ENCODE results near the gene TXNL4B. TPM values are rescaled to one million over a fixed set of nuclear protein-coding genes. Genes with fewer than 3 reads are reported as not detected.

Gene TXNL4B
- polyA plus RNA-seq (2013, experiment 1 of 2; ENCODE audit: insufficient read length): 11.1 TPM
- polyA plus RNA-seq (2013, experiment 2 of 2; ENCODE audit: insufficient read length): 4.9 TPM

DNA sequence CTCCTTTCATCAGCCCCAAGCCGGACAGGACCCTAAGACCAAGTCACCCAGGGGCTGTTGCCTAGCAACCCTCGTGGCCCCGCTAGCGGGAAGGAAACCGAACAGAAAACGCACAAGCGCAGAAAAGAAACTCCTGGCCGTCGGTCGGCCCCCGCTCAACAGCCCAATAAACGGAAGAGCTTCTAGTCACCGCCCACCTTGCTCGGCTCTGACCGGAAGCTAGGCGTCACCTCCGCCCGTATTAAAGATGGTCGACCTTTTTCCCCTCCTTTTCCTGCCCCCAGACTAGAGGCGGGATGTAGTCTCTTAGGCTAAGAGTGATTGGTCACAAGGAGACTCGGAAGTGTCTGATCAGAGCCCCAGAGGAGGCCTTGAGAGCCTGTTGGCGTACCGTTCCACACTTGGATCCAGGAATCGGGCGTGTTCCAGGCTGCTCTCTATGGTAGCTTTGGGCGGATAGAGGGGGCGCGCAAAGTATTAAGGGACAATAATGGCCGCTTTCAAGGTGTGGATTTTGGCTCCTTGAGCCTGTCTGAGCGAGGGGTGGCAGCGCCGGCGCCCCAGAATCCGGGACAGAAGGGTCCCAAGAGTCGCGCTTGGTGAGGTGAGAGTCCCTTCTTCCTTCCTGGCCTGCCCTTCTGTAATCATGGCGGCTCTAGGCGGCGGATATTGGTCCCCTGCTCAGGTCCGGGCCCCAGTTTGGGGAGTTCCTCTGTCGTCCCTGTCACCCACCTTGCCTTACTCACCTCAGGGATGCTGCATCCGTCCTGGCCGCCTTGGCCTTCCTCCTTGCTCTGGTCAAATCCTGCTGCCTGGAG is at the start of gene TXNL4B, which contains the start of gene DHX38:
Gene TXNL4B (minus strand): TSS at position 173 of the 818 bp plus-strand sequence. CDS start 2,871 bp downstream, outside the sequence.
Gene DHX38 (plus strand): TSS at position 400 of the 818 bp plus-strand sequence. CDS start 2,311 bp downstream, outside the sequence.
- DNase-seq: peak; percentile 100

DNA sequence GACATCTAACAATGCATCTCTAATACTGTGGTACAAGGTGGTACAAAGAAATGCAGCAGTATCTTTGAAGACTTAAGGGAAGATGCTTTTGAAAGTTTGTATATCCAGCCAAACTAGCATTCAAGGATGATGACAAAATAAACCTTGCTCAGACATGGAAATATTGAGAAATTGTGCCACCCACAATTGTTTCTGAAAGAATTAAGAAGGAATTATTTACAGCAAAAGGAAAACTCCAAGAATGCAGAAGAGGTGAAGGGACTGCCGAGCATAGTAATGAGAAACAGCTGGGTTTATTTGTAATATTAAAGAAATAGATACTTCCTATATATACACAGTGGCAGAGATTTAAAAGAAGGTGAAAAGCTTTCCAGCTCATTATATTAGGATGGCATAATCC is 49.1 kb upstream of the TXNL4B start:
- no peak for DNase-seq

DNA sequence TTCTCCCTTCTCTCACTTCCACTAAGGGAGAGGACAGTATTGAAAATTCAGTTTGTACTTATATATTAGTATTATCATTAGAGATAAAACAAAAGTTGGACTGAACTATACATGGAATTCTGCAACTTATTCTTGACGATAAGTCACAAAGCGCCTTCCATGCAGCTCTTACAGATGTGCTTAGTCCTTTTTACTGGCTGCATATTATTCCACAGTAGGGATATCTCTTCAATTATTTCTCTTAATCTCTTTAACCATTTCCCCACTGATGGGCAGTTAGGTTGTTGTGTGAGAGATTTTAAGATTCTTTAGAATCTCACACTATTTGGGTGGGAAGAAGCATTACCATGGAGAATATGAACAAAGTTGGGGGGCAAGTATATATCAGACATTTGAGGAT is 46.5 kb upstream of the TXNL4B start:
- no peak for DNase-seq

DNA sequence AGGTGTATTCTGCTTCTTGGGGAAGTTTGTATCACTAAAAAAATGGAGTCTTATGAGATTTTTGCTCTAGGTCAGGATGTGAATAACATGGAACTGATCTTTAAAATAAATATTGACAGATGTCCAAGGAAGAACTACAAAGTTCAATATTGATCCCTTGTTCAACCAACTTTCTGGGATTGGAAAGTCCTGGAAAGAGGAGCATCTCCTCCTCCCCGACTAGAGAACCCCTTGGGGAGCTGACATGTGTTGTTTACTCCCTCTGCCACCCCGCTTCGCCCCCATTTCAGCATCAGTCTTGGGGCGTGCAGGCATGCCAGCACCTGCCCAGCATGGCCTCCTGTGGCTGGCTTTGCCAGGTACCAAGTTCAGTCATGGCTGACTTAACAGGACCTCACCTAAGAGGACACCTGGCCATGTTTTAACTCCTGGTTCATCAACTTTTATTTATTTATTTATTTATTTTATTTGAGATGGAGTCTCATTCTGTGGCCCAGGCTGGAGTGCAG is 44.7 kb upstream of the TXNL4B start:
- DNase-seq: no peak

DNA sequence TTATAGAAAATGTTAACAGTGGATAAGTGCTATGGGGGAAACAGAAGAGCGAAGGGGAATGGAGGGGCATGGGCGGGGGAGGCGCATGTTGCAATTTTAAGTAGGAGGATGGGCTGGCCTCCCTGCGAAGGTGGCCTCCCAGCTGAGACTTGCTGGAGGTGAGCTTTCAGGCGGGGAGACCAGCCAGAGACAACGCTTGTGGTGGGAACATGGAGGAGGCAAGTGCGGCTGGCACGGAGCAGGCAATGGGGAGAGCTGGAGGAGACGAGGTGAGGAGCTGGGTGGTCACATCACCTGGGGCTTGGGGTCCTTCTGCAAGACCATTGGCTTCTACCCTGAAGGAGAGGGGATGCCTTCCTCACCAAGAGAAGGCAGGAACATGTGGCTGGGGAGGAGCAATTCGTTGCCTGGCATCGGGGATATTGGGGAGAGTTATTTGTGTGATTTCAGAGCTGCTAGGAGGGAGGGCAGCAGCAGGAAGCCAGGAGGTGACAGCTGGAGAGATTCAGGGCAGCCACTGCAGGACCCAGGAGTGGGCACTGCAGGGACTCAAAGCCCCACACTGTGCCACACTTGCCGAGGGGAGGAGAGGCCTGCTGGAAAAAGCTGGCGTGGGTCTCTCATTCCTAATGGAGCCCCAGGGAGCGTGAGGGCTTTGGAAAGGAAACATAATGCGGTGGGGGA is 44.1 kb upstream of the TXNL4B start:
- DNase-seq: no peak

DNA sequence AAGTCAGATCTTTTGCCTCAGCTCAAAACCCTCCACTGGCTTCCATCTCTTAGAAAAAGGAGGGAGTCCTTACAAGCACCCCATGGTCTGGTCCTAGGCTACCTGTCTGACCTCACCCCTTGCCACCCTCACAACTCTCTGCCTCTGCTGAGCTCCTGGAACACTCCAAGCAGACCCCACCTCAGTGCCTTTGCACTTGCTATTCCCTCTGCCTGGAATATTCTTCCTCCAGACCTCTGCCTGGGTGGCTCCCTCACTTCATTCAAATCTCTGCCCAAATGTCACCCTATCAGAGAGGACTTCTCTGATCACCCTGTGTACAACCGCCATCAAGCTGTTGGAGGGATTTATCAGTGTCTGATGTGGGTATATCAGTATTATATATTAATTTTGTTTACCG is 41.1 kb upstream of the TXNL4B start:
- DNase-seq: no peak

DNA sequence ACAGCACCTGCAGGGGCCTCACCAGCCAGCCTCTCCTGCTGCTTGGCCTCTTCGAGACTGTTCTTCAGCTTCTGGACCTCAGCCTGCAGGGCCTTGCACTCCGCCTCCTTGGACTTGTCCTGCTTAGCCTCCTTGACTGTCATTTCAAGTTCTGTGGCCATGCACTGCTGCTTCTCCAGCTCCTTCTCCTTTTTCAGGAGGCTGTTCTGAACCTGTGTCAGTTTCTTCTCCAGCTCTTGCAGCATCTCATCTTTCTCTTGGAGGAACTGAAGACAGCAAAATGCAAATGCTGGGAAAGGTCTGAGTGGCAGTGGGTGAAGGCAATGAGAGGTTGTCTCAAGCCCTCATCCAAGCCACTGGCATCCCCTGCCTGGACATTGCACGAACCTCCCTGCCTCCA is 39.3 kb upstream of the TXNL4B start:
- DNase-seq: no peak

DNA sequence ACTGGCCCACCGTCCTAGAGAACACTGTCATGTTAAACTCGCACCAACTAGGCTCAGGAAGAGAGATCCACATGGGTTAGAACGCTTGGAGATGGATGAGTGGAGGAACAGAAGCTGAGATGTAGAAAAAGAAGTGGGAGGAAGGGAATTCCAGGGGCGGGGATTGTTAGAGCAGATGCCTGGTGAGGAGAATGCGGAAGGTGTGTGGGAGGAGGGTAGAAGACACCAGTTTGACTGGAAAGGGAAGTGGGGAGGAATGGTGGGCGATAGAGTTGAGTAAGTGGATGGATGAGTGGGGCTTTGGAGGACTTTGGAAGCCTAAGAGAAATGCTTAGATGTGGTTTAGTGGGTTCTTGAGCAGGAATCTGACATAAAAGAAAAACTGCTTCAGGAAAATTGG is 37.6 kb upstream of the TXNL4B start:
- no peak for DNase-seq

DNA sequence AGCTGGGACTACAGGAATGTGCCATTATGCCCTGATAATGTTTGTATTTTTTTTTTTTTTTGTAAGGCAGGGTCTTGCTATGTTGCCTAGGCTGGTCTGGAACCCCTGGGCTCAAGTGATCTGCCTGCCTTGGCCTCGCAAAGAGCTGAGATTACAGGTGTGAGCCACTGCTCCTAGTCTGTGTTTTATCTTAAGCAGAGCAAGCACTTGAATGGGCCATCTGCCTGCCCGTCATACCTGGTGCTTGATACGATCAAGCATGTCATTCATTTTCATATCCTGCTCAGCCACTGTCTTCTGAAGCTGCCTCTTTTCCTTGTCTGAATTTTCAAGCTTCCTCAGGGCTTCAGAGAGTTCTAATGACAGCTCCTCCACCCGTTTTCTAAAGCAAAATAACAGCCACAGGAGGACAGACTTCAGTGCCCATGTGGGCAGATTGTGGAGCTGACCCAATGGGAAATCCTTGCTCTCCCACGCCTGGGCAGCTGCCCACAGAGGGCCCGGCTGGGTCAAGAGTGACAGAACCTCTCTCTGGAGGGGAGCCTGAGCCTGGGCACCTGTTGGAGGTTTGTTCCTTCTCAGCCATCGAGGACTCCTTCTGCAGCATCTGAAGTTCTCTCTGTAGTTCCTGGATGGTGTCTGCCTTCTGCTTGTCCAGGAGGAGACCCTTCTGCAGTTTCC is 36.7 kb upstream of the TXNL4B start:
- no peak for DNase-seq

DNA sequence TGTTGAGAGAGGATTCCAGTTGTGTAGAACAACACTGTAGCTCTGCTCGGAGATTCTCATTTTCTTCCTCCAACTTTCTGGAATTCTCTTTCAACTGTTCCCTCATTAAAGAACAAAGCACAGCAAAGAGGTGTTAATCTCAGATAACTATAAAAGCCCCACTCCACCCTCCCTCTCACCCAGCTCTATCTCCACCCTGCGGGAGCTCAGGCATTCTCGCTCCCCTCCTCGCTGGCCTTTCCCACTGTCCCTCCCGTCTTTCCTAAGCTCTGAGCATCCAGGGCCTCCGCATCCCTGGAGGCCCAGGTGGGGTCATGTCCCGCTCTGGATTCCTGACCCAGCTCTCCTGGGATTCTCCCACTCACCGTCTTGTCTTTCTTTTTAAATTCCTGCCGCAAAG is 35.3 kb upstream of the TXNL4B start:
- no peak for DNase-seq

DNA sequence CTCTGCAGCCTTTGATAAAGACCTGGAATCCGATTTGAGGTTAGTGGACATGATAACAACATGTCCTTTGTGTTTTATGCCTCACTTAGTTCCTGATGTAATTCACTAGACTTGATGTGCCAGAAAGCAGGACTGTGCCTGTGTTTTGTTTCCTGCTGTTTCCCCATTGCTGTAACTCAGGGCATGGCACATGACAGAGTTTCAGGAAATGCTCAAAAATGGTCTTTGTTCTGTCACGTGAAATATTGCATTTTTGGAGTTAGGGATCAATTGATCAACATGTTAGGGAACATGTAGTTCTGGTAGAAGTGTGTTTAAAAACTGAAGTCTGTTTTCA is 33.0 kb upstream of the TXNL4B start:
- DNase-seq: no peak

DNA sequence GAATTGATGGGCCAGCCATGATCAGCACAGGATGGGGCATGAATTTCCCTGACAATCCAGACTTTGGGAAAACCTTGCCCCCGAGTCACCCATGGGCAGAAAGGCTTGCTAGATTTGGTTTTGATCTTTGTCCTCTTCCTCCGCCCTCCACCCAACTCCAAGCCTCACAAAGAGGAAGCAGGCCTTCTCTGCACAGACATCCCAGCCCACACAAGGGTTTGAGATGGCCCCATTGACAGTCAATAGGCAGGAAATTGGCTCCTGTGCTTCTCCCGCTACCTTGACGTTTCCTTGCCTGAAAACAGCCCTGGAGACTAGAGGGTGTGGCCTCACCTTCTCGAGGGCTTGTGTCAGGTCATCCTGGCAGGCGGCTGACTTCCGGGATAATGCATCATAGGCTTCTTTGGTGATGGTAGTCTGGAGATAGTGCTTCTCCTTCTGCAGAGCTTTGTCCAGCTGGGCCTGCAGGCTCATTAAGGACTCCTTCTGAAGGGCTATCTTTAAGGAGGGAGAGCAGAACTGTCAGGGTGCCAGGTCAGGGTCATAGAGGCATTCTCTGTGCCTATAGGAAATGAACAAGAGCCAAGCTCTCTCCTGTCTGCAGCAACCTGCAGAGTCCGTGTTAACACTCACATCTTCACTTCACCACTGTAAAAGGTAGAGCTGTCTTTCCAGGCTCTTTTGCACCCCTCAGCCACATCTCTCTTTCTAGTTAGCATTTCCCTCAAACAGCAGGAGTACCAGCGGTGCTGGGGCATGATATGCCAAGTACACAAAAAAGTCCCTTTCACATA is 32.4 kb upstream of the TXNL4B start:
- DNase-seq: no peak

DNA sequence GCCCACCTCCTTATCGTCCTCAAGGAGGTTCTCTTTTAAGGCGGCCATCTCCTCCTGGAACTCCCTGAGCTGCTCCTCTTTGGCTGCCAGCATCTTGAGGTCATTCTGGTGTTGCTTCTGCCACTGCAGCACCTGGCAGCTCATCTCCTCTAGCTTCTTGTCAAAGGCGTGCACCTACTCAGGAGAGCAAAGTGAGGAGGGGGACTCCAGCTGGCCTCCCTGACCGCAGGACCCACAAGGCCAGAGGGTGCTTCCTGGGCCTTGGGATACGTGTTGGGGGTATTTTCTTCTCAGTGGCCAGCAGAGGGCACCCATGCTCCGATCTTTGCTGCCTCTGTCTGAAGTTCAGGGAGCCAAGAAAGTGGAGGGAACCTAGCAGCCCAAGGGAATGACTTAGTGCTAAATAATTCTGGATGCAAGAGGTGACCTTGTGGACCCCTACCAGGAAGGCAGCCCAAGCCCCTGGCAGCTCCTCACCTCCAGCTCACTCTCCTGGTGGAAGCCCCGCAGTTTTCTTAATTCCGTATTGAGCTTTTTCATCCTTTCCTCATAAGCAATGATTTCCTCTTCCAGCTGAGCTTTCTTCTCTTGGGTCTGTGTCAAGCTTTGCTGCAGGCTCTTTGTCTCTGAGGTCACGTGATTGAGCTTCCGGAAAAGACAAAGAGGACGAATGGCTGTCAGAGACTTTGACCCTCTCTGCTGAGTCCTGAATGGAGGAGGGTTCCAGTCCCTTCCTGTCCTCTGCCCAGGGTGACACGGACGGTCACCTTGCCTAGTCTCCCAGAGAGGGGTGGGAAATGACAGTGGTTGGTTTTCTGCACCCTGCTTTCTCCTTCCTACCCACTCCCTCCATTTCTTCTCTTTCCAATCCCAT is 31.6 kb upstream of the TXNL4B start:
- DNase-seq: peak; percentile 77

DNA sequence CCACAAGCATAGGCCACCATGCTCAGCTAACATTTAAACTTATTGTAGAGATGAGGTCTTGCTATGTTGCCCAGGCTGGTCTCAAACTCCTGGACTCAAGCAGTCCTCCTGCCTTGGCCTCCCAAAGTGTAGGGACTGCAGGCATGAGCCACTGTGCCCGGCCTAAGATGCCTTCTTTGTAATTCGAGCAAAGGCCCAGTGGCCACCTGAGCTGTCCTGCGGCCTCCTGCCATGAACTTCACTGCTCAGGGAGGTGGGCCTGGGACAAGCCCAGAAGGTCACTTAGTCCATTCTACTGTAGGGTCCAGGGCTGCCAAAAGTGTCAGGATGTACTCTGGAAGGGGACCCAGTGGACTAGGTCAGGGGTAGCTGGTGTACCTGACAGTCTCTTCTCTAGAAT is 30.7 kb upstream of the TXNL4B start:
- DNase-seq: no peak

DNA sequence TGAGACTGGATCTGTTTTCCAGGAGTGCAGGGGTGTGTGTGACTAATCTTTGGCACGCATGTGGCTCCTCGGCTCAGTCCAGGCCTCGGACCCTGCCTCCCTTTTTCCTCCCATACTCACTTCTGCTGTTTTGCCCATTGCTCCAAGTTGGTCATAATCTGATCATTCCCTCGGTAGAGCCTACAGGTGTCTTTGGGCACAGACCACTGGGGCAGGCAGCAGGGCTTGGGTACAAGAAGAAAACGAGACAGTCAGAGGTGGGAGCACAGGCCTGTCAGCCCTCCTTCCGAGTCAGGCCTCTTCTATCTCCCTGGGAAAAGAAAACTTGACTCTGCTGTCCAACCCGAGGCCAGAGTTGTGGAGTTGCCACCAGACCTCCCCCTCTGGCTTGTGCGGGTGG is 30.0 kb upstream of the TXNL4B start:
- no peak for DNase-seq

DNA sequence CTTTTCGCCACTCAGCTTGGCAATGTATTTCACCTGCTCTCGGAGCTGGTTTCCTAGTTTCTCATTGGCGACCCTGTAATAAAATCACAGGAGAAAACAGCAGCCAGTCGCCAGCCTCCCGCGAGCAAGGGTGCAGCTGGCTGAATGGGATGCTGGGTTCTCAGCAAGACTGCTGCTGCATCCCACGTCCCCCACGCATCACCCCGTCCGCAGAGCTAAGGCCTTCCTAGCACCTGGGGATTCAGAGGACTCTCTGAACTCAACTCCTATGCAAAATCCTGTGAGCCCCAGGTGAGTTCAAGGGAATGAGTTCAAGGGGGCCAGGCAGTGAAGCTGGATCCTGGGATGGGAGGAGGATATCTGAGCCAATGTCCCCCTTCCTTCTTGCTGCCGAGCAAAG is 29.5 kb upstream of the TXNL4B start:
- no peak for DNase-seq

DNA sequence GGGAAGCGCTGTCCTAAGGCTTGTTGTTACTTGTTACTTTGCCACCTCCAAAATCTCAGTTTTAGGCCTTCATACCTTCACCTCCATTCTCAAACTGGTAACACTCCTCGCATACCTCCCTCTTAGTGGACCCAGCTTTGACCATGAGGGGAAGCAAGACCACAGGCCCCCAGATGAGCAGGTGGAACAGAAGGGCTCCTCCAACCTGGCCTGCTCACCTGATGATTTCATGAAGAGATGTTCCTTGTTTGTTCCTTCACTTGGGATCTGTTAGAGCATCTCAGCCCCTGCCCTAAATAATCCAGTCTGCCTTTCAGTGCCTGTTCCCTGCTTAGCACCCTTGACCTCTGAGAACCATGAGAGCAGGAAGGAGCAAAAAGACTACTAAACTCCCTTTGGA is 28.9 kb upstream of the TXNL4B start:
- no peak for DNase-seq

DNA sequence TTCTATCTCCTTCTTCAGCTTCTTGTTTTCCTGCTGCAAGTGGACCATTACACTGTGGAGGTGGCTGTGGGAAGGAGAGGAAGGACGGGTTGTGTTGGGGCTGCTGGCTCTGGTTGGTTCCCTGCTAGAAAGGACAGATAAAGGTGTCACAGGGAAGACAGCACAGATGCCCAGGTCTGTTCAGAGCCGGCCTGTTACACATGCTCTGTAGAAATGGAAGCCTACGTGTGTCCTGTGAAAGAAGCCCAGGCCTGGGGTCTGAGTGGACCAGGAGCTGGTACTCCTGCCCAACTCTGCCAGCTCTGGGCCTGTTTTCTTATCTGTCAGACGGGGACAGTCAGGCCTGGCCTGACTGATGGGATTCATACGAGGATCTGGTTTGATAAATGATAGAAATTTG is 26.6 kb upstream of the TXNL4B start:
- no peak for DNase-seq

DNA sequence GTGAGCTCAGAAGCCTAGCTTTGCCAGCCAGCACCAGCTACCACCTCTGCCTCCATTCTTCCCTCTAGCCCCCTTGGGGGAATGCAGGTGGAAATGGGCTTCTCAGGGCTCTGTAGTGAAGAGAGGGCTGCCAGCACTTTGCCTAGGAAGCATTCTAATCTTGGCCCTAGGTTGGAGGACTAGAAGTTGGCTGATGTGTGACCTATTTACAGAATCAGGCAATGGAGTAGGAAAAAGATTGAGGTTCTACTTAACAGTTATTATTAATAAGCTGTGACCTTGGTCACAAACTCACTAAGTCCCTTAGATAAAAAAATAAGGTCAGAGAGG is 20.2 kb upstream of the TXNL4B start:
- no peak for DNase-seq

DNA sequence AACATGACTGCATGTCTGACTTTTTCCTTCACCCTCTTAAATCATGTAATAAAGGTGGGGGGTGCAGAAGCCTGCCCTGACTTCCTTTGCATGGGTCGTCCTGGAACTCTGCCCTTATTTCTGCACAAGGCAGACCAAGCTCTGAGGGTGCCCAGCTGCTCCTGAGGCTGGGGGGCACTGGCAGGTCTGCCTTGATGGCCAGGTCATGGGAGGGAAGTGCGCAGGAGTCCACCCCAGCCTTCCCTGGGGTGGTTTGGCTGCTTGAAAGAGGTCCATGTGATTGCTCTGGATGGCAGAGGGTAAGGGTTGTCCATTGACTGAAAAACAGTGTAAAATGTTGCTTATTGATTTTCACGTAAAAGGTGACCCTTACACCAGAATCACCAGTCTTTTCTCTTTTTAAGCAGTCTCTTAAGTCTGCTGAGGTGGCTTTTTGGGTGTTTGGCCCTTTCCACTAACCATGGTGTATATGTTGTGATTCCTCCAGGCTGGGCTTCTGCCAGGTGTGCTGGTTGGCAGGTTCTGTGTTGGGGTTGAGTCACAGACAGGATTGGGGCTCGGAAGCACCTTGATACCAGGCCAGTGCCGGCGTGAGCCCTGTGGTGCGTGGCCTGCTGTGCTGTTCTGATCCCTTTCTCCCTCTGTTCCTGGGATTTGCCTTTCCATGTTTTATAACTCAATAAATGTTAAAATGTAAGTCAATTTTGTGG is 19.6 kb upstream of the TXNL4B start:
- DNase-seq: no peak

DNA sequence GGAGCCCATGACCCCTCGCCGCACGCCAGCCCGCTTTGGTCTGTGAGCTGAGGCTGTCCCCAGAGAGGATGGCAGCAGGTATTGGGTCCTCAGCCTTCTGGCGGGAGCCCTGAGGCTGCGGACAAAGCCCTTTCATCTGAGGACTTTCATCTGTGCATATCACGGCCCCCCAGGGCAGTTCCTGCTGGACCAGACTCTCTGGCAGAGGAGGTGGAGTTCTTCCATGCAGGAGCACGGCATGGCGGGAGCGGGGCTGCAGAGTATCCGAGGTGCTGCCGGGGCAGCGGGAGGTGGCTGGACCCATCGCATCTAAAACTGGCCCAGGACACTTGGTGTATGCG is 19.0 kb upstream of the TXNL4B start:
- no peak for DNase-seq
